Parathyroid adenoma (tissue), 2 donors: ENCODE results near the gene GRID1.

ENCODE experiments used
- H2AFZ ChIP-seq: fragments of 300-600 bp; sonication (generic); one replicate; pipeline ENCODE4 v1.7.0; 2017; ENCODE audit warnings: antibody characterized with exemption, mild to moderate bottlenecking
- H3K27ac ChIP-seq: fragments of 300-600 bp; sonication (generic); one replicate; pipeline ENCODE4 v1.7.0; 2017
- H3K27me3 ChIP-seq: fragments of 300-600 bp; sonication (generic); one replicate; pipeline ENCODE4 v1.7.0; 2017; ENCODE audit warnings: low read length; ENCODE audit not compliant: control insufficient read depth, insufficient read depth
- H3K36me3 ChIP-seq: fragments of 300-600 bp; sonication (generic); one replicate; pipeline ENCODE4 v1.7.0; 2017; ENCODE audit warnings: low read length; ENCODE audit not compliant: control insufficient read depth, insufficient read depth
- H3K4me1 ChIP-seq: fragments of 300-600 bp; sonication (generic); one replicate; pipeline ENCODE4 v1.7.0; 2017; ENCODE audit warnings: control low read depth
- H3K4me2 ChIP-seq: fragments of 300-600 bp; sonication (generic); one replicate; pipeline ENCODE4 v1.7.0; 2017; ENCODE audit warnings: low read length
- H3K4me3 ChIP-seq: fragments of 300-600 bp; sonication (generic); one replicate; pipeline ENCODE4 v1.7.0; 2017; ENCODE audit warnings: low read depth, low read length
- H3K79me2 ChIP-seq: fragments of 300-600 bp; sonication (generic); one replicate; pipeline ENCODE4 v1.7.0; 2017; ENCODE audit warnings: control low read depth
- H3K9ac ChIP-seq: fragments of 300-600 bp; sonication (generic); one replicate; pipeline ENCODE4 v1.7.0; 2017; ENCODE audit warnings: mild to moderate bottlenecking
- H3K9me3 ChIP-seq: fragments of 300-600 bp; sonication (generic); one replicate; pipeline ENCODE4 v1.7.0; 2017; ENCODE audit warnings: low read length; ENCODE audit not compliant: control insufficient read depth
- TF ChIP-seq, protein P1 (sequence below): fragments of 300-600 bp; sonication (generic); IDR thresholded peaks from one replicate; pipeline ENCODE4 v1.7.0; 2017; ENCODE audit warnings: antibody characterized with exemption, mild to moderate bottlenecking
- donor health status: primary hyperparathyroidism.

Gene GRID1

DNA sequence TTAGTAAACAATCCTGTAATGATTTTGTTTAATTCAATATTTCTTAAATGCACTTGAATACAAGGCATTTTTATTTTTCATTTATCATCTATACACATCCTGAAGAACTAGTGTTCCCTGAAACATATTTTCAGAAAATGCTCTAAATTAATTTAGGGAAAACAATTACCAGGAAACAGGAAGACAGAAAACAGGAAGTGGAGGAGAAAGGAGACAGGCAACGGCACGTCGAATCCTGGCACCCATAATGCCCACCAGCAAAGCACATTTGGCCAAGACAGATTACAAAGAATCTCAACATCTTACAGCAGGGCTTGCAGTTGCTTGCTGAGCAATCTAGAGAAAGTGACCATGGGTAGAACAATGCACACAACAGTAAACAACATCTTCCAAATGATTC lies 571.1 kb downstream of the GRID1 start:
- no peak overlapping the region for H3K4me2 ChIP-seq
- no peaks in the 10 kb centered on the region for H3K36me3 ChIP-seq
- H3K27me3 ChIP-seq: no peaks in the 10 kb centered on the region
- H3K9me3 ChIP-seq: no peaks in the 10 kb centered on the region
- no peaks in the 10 kb centered on the region for H3K4me1 ChIP-seq
- H2AFZ ChIP-seq: no peak overlapping the region
- no peaks in the 10 kb centered on the region for H3K79me2 ChIP-seq
- no peak overlapping the region for H3K4me3 ChIP-seq
- TF ChIP-seq, protein P1, sequence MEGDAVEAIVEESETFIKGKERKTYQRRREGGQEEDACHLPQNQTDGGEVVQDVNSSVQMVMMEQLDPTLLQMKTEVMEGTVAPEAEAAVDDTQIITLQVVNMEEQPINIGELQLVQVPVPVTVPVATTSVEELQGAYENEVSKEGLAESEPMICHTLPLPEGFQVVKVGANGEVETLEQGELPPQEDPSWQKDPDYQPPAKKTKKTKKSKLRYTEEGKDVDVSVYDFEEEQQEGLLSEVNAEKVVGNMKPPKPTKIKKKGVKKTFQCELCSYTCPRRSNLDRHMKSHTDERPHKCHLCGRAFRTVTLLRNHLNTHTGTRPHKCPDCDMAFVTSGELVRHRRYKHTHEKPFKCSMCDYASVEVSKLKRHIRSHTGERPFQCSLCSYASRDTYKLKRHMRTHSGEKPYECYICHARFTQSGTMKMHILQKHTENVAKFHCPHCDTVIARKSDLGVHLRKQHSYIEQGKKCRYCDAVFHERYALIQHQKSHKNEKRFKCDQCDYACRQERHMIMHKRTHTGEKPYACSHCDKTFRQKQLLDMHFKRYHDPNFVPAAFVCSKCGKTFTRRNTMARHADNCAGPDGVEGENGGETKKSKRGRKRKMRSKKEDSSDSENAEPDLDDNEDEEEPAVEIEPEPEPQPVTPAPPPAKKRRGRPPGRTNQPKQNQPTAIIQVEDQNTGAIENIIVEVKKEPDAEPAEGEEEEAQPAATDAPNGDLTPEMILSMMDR: no peak
- no peak overlapping the region for H3K9ac ChIP-seq
- H3K27ac ChIP-seq: no peak overlapping the region

DNA sequence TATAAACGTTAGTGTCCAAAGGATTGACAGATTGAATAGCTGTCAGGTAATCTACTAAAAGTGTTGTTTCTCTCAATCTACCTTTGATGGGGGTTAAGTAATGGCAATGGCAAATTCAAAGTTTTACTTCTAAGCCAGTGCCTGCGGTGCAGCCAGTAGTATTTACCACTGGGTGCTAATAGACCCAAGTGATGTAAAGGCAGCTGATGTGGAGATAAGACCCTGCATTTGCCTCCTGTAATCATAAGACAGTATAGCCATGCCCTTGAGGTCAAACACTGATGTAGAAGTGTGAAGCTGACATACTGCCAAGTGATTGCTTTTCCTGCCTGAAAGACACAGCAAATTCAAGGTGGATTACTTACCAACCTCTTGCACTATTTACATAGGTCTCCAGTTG lies 572.0 kb downstream of the GRID1 start:
- Histone ChIP-seq H3K4me2 (no peak overlapping the region), H2AFZ (no peak overlapping the region), H3K9me3 (no peaks in the 10 kb centered on the region), H3K4me3 (no peak overlapping the region), H3K9ac (no peak overlapping the region), H3K4me1 (no peaks in the 10 kb centered on the region), H3K27me3 (no peaks in the 10 kb centered on the region), H3K79me2 (no peaks in the 10 kb centered on the region), H3K27ac (no peak overlapping the region), H3K36me3 (no peaks in the 10 kb centered on the region)
- TF ChIP-seq, protein P1: no peak

DNA sequence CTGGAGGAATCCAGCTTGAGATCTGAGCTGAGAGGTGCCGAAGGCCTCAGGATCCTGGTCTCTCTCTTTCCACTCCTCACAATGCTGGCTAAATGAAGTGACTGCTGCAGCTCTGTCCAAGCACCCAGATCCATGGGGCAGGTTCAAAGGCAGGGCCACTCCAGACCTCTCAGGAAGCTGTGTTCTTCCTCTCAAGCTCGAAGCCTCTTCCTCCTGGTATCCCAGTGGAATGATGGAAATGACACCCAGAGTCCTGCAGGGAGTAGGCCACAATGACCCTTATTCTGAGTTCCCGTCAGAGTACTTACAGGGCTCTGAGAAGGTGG lies 574.1 kb downstream of the GRID1 start:
- H3K79me2 ChIP-seq: no peaks in the 10 kb centered on the region
- H2AFZ ChIP-seq: no peak overlapping the region
- TF ChIP-seq, protein P1: no peak
- H3K4me1 ChIP-seq: no peaks in the 10 kb centered on the region
- H3K4me3 ChIP-seq: no peak overlapping the region
- H3K36me3 ChIP-seq: no peaks in the 10 kb centered on the region
- H3K9me3 ChIP-seq: no peaks in the 10 kb centered on the region
- no peak overlapping the region for H3K9ac ChIP-seq
- H3K27me3 ChIP-seq: no peaks in the 10 kb centered on the region
- H3K27ac ChIP-seq: no peak overlapping the region
- H3K4me2 ChIP-seq: no peak overlapping the region

DNA sequence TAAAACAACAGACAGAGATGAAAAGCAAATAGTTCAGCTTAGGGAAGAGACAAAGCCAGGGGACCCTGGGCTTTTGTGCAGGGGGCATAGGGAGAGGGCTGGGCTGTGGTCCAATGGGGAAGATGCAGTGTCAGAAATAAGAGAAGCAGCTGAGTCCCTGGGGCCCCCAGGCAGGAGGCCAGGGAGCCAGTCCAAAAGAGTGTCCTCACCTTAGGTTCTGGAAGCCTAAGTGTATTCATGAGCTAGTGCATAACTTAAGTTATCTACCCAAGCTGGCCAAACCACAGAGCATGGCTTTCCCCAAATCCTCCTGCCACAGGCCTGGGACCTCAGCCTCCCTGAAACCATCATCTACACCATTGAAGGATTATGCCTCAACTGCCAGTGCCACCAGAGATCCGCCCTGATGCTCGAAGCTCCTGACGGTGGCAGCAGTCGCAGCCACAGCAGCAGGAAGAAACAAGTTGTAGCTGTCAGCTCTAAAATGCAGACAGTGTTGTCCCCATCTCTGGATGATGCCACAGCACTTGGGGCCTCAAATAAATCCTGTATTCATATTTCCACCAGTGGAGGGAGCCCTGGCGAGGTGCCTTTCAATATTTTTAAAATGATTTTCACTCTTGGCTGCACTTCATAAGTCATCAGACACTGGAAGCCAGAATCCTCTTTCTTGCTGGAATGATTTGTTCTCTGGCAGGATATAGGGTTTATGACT lies 574.6 kb downstream of the GRID1 start:
- no peak overlapping the region for H3K4me3 ChIP-seq
- no peak overlapping the region for H2AFZ ChIP-seq
- H3K27ac ChIP-seq: no peak overlapping the region
- H3K4me1 ChIP-seq: no peaks in the 10 kb centered on the region
- H3K27me3 ChIP-seq: no peaks in the 10 kb centered on the region
- no peak overlapping the region for H3K4me2 ChIP-seq
- no peaks in the 10 kb centered on the region for H3K79me2 ChIP-seq
- TF ChIP-seq, protein P1: no peak
- no peak overlapping the region for H3K9ac ChIP-seq
- no peaks in the 10 kb centered on the region for H3K9me3 ChIP-seq
- H3K36me3 ChIP-seq: no peaks in the 10 kb centered on the region
